Neuronal stem cell (in vitro differentiated cells): Measurements from ENCODE around the gene PHEX.

Experiments used
- DNase-seq: peaks from one replicate; pipeline ENCODE4 v3.0.0-alpha.2; 2013; ENCODE audit warnings: low spot score
- H2AFZ ChIP-seq: one replicate; pipeline ENCODE4 v1.6.1; 2013; ENCODE audit warnings: mild to moderate bottlenecking, low read length, inconsistent platforms
- H2AK5ac ChIP-seq: 2 replicates; pipeline ENCODE4 v1.6.1; 2013; ENCODE audit warnings: low read depth, mild to moderate bottlenecking, inconsistent platforms, low read length, moderate library complexity, mixed read lengths
- H2BK120ac ChIP-seq: 2 replicates; pipeline ENCODE4 v1.6.1; 2013; ENCODE audit warnings: low read depth, mild to moderate bottlenecking, inconsistent platforms, low read length, moderate library complexity, mixed read lengths
- H2BK12ac ChIP-seq: one replicate; pipeline ENCODE4 v1.6.1; 2013; ENCODE audit warnings: low read length, inconsistent platforms
- H2BK15ac ChIP-seq: 2 replicates; pipeline ENCODE4 v1.6.1; 2013; ENCODE audit warnings: mild to moderate bottlenecking, low read length, inconsistent platforms, mixed read lengths
- H2BK5ac ChIP-seq: one replicate; pipeline ENCODE4 v1.6.1; 2013; ENCODE audit warnings: inconsistent platforms, mild to moderate bottlenecking, low read length, moderate library complexity
- H3K14ac ChIP-seq: one replicate; pipeline ENCODE4 v1.6.1; 2013; ENCODE audit warnings: low read length, inconsistent platforms
- H3K18ac ChIP-seq: 2 replicates; pipeline ENCODE4 v1.6.1; 2013; ENCODE audit warnings: low read length, inconsistent platforms
- H3K23ac ChIP-seq: 2 replicates; pipeline ENCODE4 v1.6.1; 2013; ENCODE audit warnings: low read depth, mild to moderate bottlenecking, mixed read lengths, low read length, inconsistent platforms; ENCODE audit not compliant: poor library complexity
- H3K27ac ChIP-seq: replicated peaks from 3 replicates; pipeline ENCODE4 v1.5.1; 2013; ENCODE audit warnings: low read length, inconsistent platforms
- H3K27me3 ChIP-seq, 3 experiments: 2 replicates each; pipeline ENCODE4 v1.6.1; 2013; ENCODE audit warnings: low read length in 3 of 3, mild to moderate bottlenecking in 2 of 3, inconsistent platforms in 1 of 3, low read depth in 1 of 3, mixed read lengths in 1 of 3, moderate library complexity in 1 of 3; ENCODE audit not compliant: control insufficient read depth in 3 of 3, insufficient read depth in 3 of 3
- H3K36me3 ChIP-seq, 2 donors: replicated peaks in 1 of 2; 2 replicates each; pipeline ENCODE4 v1.6.1; 2013; ENCODE audit warnings: low read length in 2 of 2; ENCODE audit not compliant: control insufficient read depth in 2 of 2, insufficient read depth in 2 of 2
- H3K4ac ChIP-seq: 2 replicates; pipeline ENCODE4 v1.6.1; 2013; ENCODE audit warnings: inconsistent platforms, mild to moderate bottlenecking, low read length, moderate library complexity
- H3K4me1 ChIP-seq, 2 donors: 1 replicate in 1 of 2; 2 replicates in 1 of 2; pipeline ENCODE4 v1.6.1; 2013; ENCODE audit warnings: low read length in 2 of 2, low read depth in 1 of 2; ENCODE audit not compliant: control insufficient read depth in 2 of 2, insufficient read depth in 1 of 2
- H3K4me2 ChIP-seq: one replicate; pipeline ENCODE4 v1.6.1; 2013; ENCODE audit warnings: mild to moderate bottlenecking, low read length, inconsistent platforms; ENCODE audit not compliant: insufficient read depth, poor library complexity, severe bottlenecking
- H3K4me3 ChIP-seq, 2 donors: 2 replicates each; pipeline ENCODE4 v1.5.1; 2013; ENCODE audit warnings: low read length in 2 of 2, mild to moderate bottlenecking in 2 of 2, inconsistent platforms in 1 of 2, moderate library complexity in 1 of 2
- H3K79me1 ChIP-seq: one replicate; pipeline ENCODE4 v1.6.1; 2013; ENCODE audit warnings: low read depth, mild to moderate bottlenecking, inconsistent platforms, low read length, moderate library complexity
- H3K9ac ChIP-seq: one replicate; pipeline ENCODE4 v1.6.1; 2013; ENCODE audit warnings: mild to moderate bottlenecking, low read depth, low read length, inconsistent platforms; ENCODE audit not compliant: poor library complexity
- H3K9me3 ChIP-seq, 2 donors: replicated peaks in 1 of 2; 2 replicates each; pipeline versions ENCODE3 to v1.6.1; 2013; ENCODE audit warnings: low read length in 2 of 2, mild to moderate bottlenecking in 2 of 2, inconsistent platforms in 1 of 2, low read depth in 1 of 2, mixed read lengths in 1 of 2, moderate library complexity in 1 of 2; ENCODE audit not compliant: control insufficient read depth in 2 of 2, insufficient read depth in 1 of 2
- H4K8ac ChIP-seq: one replicate; pipeline ENCODE4 v1.6.1; 2013; ENCODE audit warnings: low read depth, mild to moderate bottlenecking, inconsistent platforms, low read length, moderate library complexity
- H4K91ac ChIP-seq: one replicate; pipeline ENCODE4 v1.6.1; 2013; ENCODE audit warnings: low read length, low read depth, mild to moderate bottlenecking, inconsistent platforms; ENCODE audit not compliant: poor library complexity
- WGBS, 2 donors: extraction: QIAGEN DNeasy Blood & Tissue Kit; methylation state at CpG; one replicate each; pipeline ENCODE4 v1.1.7; 2013; ENCODE audit warnings: missing lambda C conversion rate in 2 of 2, mixed read lengths in 1 of 2; ENCODE audit not compliant: insufficient read length in 2 of 2, insufficient replicate concordance in 1 of 2; ENCODE audit errors: extremely low coverage in 2 of 2; 5-methylcytosine and 5-hydroxymethylcytosine counted together

The PHEX gene

GRCh38 chrX:22037225-22037624 is 5.1 kb downstream of the PHEX start:
- no peaks in the 10 kb centered on the region for H3K4me1 ChIP-seq
- H3K27me3 ChIP-seq, result peaks cover 0 to 3% (median 0%) of the 10 kb centered on the region in 3 experiments
- no peak overlapping the region for H2AFZ ChIP-seq
- no peak overlapping the region for H3K4ac ChIP-seq
- H3K9me3 ChIP-seq, result no peaks in the 10 kb centered on the region
- no peak overlapping the region for H3K4me2 ChIP-seq
- H3K27ac ChIP-seq, result no peak overlapping the region
- WGBS, 2 donors, result no CpG with 5 or more reads among the region's 2 CpGs
- H3K36me3 ChIP-seq, result no peaks in the 10 kb centered on the region
- H3K9ac ChIP-seq, result no peak overlapping the region
- H2BK120ac ChIP-seq, result no peak overlapping the region
- DNase-seq, result no peak
- no peak overlapping the region for H3K14ac ChIP-seq
- no peak overlapping the region for H3K18ac ChIP-seq
- H2AK5ac ChIP-seq, result no peak overlapping the region
- no peak overlapping the region for H2BK5ac ChIP-seq
- no peak overlapping the region for H4K91ac ChIP-seq
- H2BK15ac ChIP-seq, result no peak overlapping the region
- H2BK12ac ChIP-seq, result no peak overlapping the region
- H3K23ac ChIP-seq, result no peak overlapping the region
- H4K8ac ChIP-seq, result no peak overlapping the region
- H3K4me3 ChIP-seq, result no peak overlapping the region
- no peaks in the 10 kb centered on the region for H3K79me1 ChIP-seq

GRCh38 chrX:22037911-22038537 is 5.9 kb downstream of the PHEX start:
- WGBS, 2 donors, result no CpG with 5 or more reads among the region's 13 CpGs
- Histone ChIP-seq H3K14ac (no peak overlapping the region), H3K18ac (no peak overlapping the region), H3K79me1 (no peaks in the 10 kb centered on the region), H3K4ac (no peak overlapping the region), H2BK12ac (no peak overlapping the region), H3K36me3 (no peaks in the 10 kb centered on the region), H2BK5ac (no peak overlapping the region), H3K27ac (no peak overlapping the region), H3K9ac (no peak overlapping the region), H3K4me2 (no peak overlapping the region), H2AK5ac (no peak overlapping the region), H2BK15ac (no peak overlapping the region), H3K27me3 (peaks cover 0 to 3% (median 0%) of the 10 kb centered on the region in 3 experiments), H4K8ac (no peak overlapping the region), H4K91ac (no peak overlapping the region), H3K4me1 (no peaks in the 10 kb centered on the region), H3K9me3 (no peaks in the 10 kb centered on the region), H3K4me3 (no peak overlapping the region), H3K23ac (no peak overlapping the region), H2BK120ac (no peak overlapping the region), H2AFZ (no peak overlapping the region)
- no peak for DNase-seq

GRCh38 chrX:22039541-22039940 is 7.4 kb downstream of the PHEX start:
- Histone ChIP-seq H3K4ac (no peak overlapping the region), H3K23ac (no peak overlapping the region), H2BK12ac (no peak overlapping the region), H3K4me3 (no peak overlapping the region), H2BK5ac (no peak overlapping the region), H3K9ac (no peak overlapping the region), H4K8ac (no peak overlapping the region), H3K27me3 (peaks cover 0 to 3% (median 0%) of the 10 kb centered on the region in 3 experiments), H2BK120ac (no peak overlapping the region), H3K27ac (no peak overlapping the region), H3K14ac (no peak overlapping the region), H2BK15ac (no peak overlapping the region), H3K4me1 (no peaks in the 10 kb centered on the region), H3K18ac (no peak overlapping the region), H3K9me3 (no peaks in the 10 kb centered on the region), H3K36me3 (no peaks in the 10 kb centered on the region), H2AK5ac (no peak overlapping the region), H3K4me2 (no peak overlapping the region), H3K79me1 (no peaks in the 10 kb centered on the region), H4K91ac (no peak overlapping the region), H2AFZ (no peak overlapping the region)
- no peak for DNase-seq
- WGBS, 2 donors, result no CpG with 5 or more reads among the region's 6 CpGs

- Histone ChIP-seq H3K36me3 (no peaks in the 10 kb centered on the region), H3K9me3 (no peaks in the 10 kb centered on the region), H2AK5ac (no peak overlapping the region), H2BK12ac (no peak overlapping the region), H3K79me1 (no peaks in the 10 kb centered on the region), H3K4me2 (no peak overlapping the region), H2BK5ac (no peak overlapping the region), H2AFZ (no peak overlapping the region), H3K27ac (no peak overlapping the region), H3K18ac (no peak overlapping the region), H3K23ac (no peak overlapping the region), H3K9ac (no peak overlapping the region), H3K4ac (no peak overlapping the region), H2BK15ac (no peak overlapping the region), H3K4me1 (no peaks in the 10 kb centered on the region), H4K8ac (no peak overlapping the region), H3K4me3 (no peak overlapping the region), H3K14ac (no peak overlapping the region), H4K91ac (no peak overlapping the region), H3K27me3 (peaks cover 0 to 3% (median 0%) of the 10 kb centered on the region in 3 experiments), H2BK120ac (no peak overlapping the region)
- no peak for DNase-seq
- WGBS, 2 donors, result no CpG with 5 or more reads among the region's 2 CpGs
Measured at GRCh38 chrX:22040184-22040583, 8.1 kb downstream of the PHEX start.
